ENCODE measurements around the gene MSRB3. TPM values are rescaled to one million over a fixed set of nuclear protein-coding genes. Genes with fewer than 3 reads are reported as not detected.

Gene MSRB3
- total RNA-seq, 1 experiment from 2014 or later: 31.1 TPM

- DNase-seq (ENCODE audit: unreplicated experiment): no peak
- intact Hi-C loops (cut with micrococcal nuclease): no loop called here
- H3K27ac Mint-ChIP-seq (ENCODE audit: low read depth, unreplicated experiment): no peak overlapping the region
- ChIA-PET CTCF (no interaction called here), POLR2A (no interaction called here)
- H3K36me3 Mint-ChIP-seq (ENCODE audit: insufficient read depth, unreplicated experiment): peaks cover 6% of the 10 kb centered on the region
- H3K4me1 Mint-ChIP-seq (ENCODE audit: insufficient read depth, unreplicated experiment): peaks cover 8% of the 10 kb centered on the region
- H3K27me3 Mint-ChIP-seq (ENCODE audit: insufficient read depth, unreplicated experiment): no peaks in the 10 kb centered on the region
- no TSS peak for BruUV-seq (replicated peaks)
- no peaks in the 10 kb centered on the region for H3K9me3 Mint-ChIP-seq (ENCODE audit: unreplicated experiment)
- TF ChIP-seq, protein P1, sequence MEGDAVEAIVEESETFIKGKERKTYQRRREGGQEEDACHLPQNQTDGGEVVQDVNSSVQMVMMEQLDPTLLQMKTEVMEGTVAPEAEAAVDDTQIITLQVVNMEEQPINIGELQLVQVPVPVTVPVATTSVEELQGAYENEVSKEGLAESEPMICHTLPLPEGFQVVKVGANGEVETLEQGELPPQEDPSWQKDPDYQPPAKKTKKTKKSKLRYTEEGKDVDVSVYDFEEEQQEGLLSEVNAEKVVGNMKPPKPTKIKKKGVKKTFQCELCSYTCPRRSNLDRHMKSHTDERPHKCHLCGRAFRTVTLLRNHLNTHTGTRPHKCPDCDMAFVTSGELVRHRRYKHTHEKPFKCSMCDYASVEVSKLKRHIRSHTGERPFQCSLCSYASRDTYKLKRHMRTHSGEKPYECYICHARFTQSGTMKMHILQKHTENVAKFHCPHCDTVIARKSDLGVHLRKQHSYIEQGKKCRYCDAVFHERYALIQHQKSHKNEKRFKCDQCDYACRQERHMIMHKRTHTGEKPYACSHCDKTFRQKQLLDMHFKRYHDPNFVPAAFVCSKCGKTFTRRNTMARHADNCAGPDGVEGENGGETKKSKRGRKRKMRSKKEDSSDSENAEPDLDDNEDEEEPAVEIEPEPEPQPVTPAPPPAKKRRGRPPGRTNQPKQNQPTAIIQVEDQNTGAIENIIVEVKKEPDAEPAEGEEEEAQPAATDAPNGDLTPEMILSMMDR (IDR thresholded peaks at IDR 0.05; ENCODE audit: unreplicated experiment): no peak
- no peak overlapping the region for H3K4me3 Mint-ChIP-seq (ENCODE audit: unreplicated experiment)
Measured at GRCh38 chr12:65463611-65464010, 185.1 kb downstream of the MSRB3 start.

DNA sequence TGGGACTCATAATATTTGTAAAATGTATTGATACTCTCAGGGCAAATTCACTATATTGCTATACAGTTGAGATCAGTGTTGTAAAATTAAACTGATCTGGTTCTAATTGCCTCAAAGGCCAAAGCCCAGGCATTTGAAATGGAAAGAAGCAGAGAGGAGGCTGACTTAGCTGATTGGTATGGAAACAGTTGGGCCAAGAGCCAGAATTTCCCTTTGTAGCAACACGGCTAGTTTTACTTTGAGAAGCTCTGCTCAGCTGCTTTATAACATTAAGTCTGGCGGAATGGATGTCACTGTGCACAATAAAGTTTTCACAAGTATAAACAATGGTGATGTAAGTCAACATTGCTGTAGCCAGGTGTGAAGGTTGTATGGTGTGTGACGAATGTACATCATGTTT is 186.4 kb downstream of the MSRB3 start:
- ChIA-PET POLR2A (interaction anchor here (0.9 to 1.4 kb wide), 3 partner anchors 7 to 34 kb away, joined by 3 to 6 read pairs (median 3); no protein-coding TSS in a partner anchor), CTCF (no interaction called here)
- BruUV-seq (replicated peaks): no TSS peak
- Mint-ChIP-seq H3K4me3 (ENCODE audit: unreplicated experiment) (no peak overlapping the region), H3K9me3 (ENCODE audit: unreplicated experiment) (no peaks in the 10 kb centered on the region), H3K27ac (ENCODE audit: low read depth, unreplicated experiment) (no peak overlapping the region), H3K4me1 (ENCODE audit: insufficient read depth, unreplicated experiment) (peaks cover 8% of the 10 kb centered on the region), H3K27me3 (ENCODE audit: insufficient read depth, unreplicated experiment) (no peaks in the 10 kb centered on the region), H3K36me3 (ENCODE audit: insufficient read depth, unreplicated experiment) (peaks cover 6% of the 10 kb centered on the region)
- TF ChIP-seq, protein P1 (IDR thresholded peaks at IDR 0.05; ENCODE audit: unreplicated experiment): no peak
- peak; percentile 25 for DNase-seq (ENCODE audit: unreplicated experiment)
- intact Hi-C loops (cut with micrococcal nuclease): no loop called here

- Mint-ChIP-seq H3K27ac (ENCODE audit: low read depth, unreplicated experiment) (no peak overlapping the region), H3K36me3 (ENCODE audit: insufficient read depth, unreplicated experiment) (peaks cover 6% of the 10 kb centered on the region), H3K27me3 (ENCODE audit: insufficient read depth, unreplicated experiment) (no peaks in the 10 kb centered on the region), H3K4me3 (ENCODE audit: unreplicated experiment) (no peak overlapping the region), H3K9me3 (ENCODE audit: unreplicated experiment) (no peaks in the 10 kb centered on the region), H3K4me1 (ENCODE audit: insufficient read depth, unreplicated experiment) (peaks cover 8% of the 10 kb centered on the region)
- ChIA-PET POLR2A (interaction anchor here (1.3 to 1.4 kb wide), 2 partner anchors 10 to 20 kb away, joined by 4 to 6 read pairs; no protein-coding TSS in a partner anchor), CTCF (interaction anchor here (0.6 kb wide), 1 partner anchor 74 kb away, joined by 3 read pairs; no protein-coding TSS in a partner anchor)
- no peak for DNase-seq (ENCODE audit: unreplicated experiment)
- TF ChIP-seq, protein P1 (IDR thresholded peaks at IDR 0.05; ENCODE audit: unreplicated experiment): no peak
- intact Hi-C loops (cut with micrococcal nuclease): no loop called here
- BruUV-seq (replicated peaks): no TSS peak
Measured at GRCh38 chr12:65465766-65466547, 187.5 kb downstream of the MSRB3 start.

GRCh38 chr12:65466911-65467310 is 188.4 kb downstream of the MSRB3 start:
- no TSS peak for BruUV-seq (replicated peaks)

More at GRCh38 chr12:65466911-65467310, 188.4 kb downstream of the MSRB3 start:
- H3K27ac Mint-ChIP-seq (ENCODE audit: low read depth, unreplicated experiment): no peak overlapping the region
- peaks cover 11% of the 10 kb centered on the region for H3K4me1 Mint-ChIP-seq (ENCODE audit: insufficient read depth, unreplicated experiment)
- H3K27me3 Mint-ChIP-seq (ENCODE audit: insufficient read depth, unreplicated experiment): no peaks in the 10 kb centered on the region
- H3K36me3 Mint-ChIP-seq (ENCODE audit: insufficient read depth, unreplicated experiment): peaks cover 6% of the 10 kb centered on the region
- POLR2A ChIA-PET: interaction anchor here (1.3 kb wide), 1 partner anchor 21 kb away, joined by 4 read pairs; no protein-coding TSS in a partner anchor
- H3K9me3 Mint-ChIP-seq (ENCODE audit: unreplicated experiment): no peaks in the 10 kb centered on the region
- no peak for DNase-seq (ENCODE audit: unreplicated experiment)
- TF ChIP-seq, protein P1 (IDR thresholded peaks at IDR 0.05; ENCODE audit: unreplicated experiment): no peak
- CTCF ChIA-PET: interaction anchor here (0.6 kb wide), 1 partner anchor 73 kb away, joined by 3 read pairs; no protein-coding TSS in a partner anchor
- no peak overlapping the region for H3K4me3 Mint-ChIP-seq (ENCODE audit: unreplicated experiment)
- intact Hi-C loops (cut with micrococcal nuclease): no loop called here

Measured in MCF 10A (cell line).